Testis (tissue), 3 donors: Measurements from ENCODE around the gene ABCC8. TPM values are rescaled to one million over a fixed set of nuclear protein-coding genes. Genes with fewer than 3 reads are reported as not detected.

Experiments used
- DNase-seq: peaks from one replicate; pipeline ENCODE4 v3.0.0-alpha.2; 2019
- H3K27ac ChIP-seq, 2 donors: fragments of 200-600 bp; sonication (generic); one replicate each; pipeline ENCODE4 v1.5.1; 2019
- H3K27me3 ChIP-seq: fragments of 200-600 bp; sonication (generic); one replicate; pipeline ENCODE4 v1.5.1; 2019
- H3K36me3 ChIP-seq: fragments of 200-600 bp; sonication (generic); one replicate; pipeline ENCODE4 v1.5.1; 2017; ENCODE audit warnings: low read depth; ENCODE audit errors: missing control alignments
- H3K4me1 ChIP-seq: fragments of 200-600 bp; sonication (generic); one replicate; pipeline ENCODE4 v1.5.1; 2019
- H3K4me3 ChIP-seq, 2 donors: fragments of 200-600 bp; sonication (generic); one replicate each; pipeline ENCODE4 v1.5.1; 2017 to 2019
- H3K9me3 ChIP-seq: fragments of 200-600 bp; sonication (generic); one replicate; pipeline ENCODE4 v1.5.1; 2017
- CTCF ChIP-seq, 3 experiments: fragments of 450-650 bp in 2 of 3; fragments of 200-600 bp in 1 of 3; sonication (generic) in 1 of 3; IDR thresholded peaks; one replicate each; pipeline ENCODE4 v1.5.1; 2016 to 2019; ENCODE audit warnings: antibody characterized with exemption in 3 of 3, mild to moderate bottlenecking in 2 of 3, moderate library complexity in 1 of 3
- POLR2A ChIP-seq: fragments of 450-650 bp; IDR thresholded peaks from one replicate; pipeline ENCODE4 v1.6.1; 2017; ENCODE audit warnings: antibody characterized with exemption, mild to moderate bottlenecking, moderate library complexity
- WGBS, 2 donors: methylation state at CpG; one replicate each; pipeline ENCODE4 v1.1.5; 2018; 5-methylcytosine and 5-hydroxymethylcytosine counted together
- intact Hi-C: fragments of 100-400 bp; cut with DNase I; formaldehyde crosslinking; loops from one replicate; pipeline ENCODE4 v1.15.1; 2023; ENCODE audit warnings: low total_unique reads
- polyA plus RNA-seq: library from polyadenylated mRNA; stranded (reverse); fragments of 350-450 nt; fragmentation: Illumina TruSeq; extraction: RNeasy Lipid Tissue Mini Kit (QIAGEN cat#74804); gene quantifications from one replicate; pipeline ENCODE4 v1.2.3, GENCODE V29; 2014; ENCODE audit warnings: low read depth, low replicate concordance; ENCODE audit not compliant: insufficient read depth
- total RNA-seq, 2 donors: library from RNA; depleted of rRNA; stranded (reverse); fragments of >200 nt; gene quantifications; one replicate each; pipeline ENCODE4 v1.2.3, GENCODE V29; 2016

Gene ABCC8
- total and polyA plus RNA-seq, 3 donors from 2014 or later, result 1.5 to 2.2 (median 2.0) TPM

- Histone ChIP-seq H3K27me3 (no peaks in the 10 kb centered on the region), H3K9me3 (no peaks in the 10 kb centered on the region), H3K4me1 (peaks cover 7% of the 10 kb centered on the region), H3K4me3 (no peak overlapping the region), H3K36me3 (no peaks in the 10 kb centered on the region), H3K27ac (no peak overlapping the region)
- 71 to 94% methylated on average over 1 to 2 of the region's 2 CpGs for WGBS, 2 donors
- DNase-seq, result no peak
- TF ChIP-seq CTCF (IDR thresholded peaks at IDR 0.05) (no peak), POLR2A (no peak)
- intact Hi-C loops, result no loop called here
These were observed 68.6 kb downstream of the ABCC8 start for GRCh38 chr11:17408026-17408425.

- intact Hi-C loops, result no loop called here
- 76 to 94% methylated on average over 2 of the region's 2 CpGs for WGBS, 2 donors
- no peak overlapping the region for H3K27ac ChIP-seq
- no peaks in the 10 kb centered on the region for H3K27me3 ChIP-seq
- no peaks in the 10 kb centered on the region for H3K9me3 ChIP-seq
- no peak overlapping the region for H3K4me3 ChIP-seq
- H3K36me3 ChIP-seq, result no peaks in the 10 kb centered on the region
- TF ChIP-seq CTCF (IDR thresholded peaks at IDR 0.05) (no peak), POLR2A (no peak)
- no peak for DNase-seq
- H3K4me1 ChIP-seq, result peaks cover 7% of the 10 kb centered on the region
These were observed 69.1 kb downstream of the ABCC8 start for GRCh38 chr11:17407575-17407974.

- intact Hi-C loops, result no loop called here
- H3K36me3 ChIP-seq, result no peaks in the 10 kb centered on the region
- H3K9me3 ChIP-seq, result no peaks in the 10 kb centered on the region
- H3K4me1 ChIP-seq, result peaks cover 7% of the 10 kb centered on the region
- no peak for TF ChIP-seq POLR2A
- no peak for TF ChIP-seq CTCF (IDR thresholded peaks at IDR 0.05)
- no peak for DNase-seq
- H3K4me3 ChIP-seq, result no peak overlapping the region
- no peaks in the 10 kb centered on the region for H3K27me3 ChIP-seq
- no peak overlapping the region for H3K27ac ChIP-seq
- WGBS, 2 donors, result 93 to 100% methylated on average over 3 to 13 of the region's 13 CpGs
These were observed 69.9 kb downstream of the ABCC8 start for GRCh38 chr11:17406818-17407149.

- 87 to 91% methylated on average over 4 to 8 of the region's 8 CpGs for WGBS, 2 donors
- Histone ChIP-seq H3K4me3 (no peak overlapping the region), H3K36me3 (no peaks in the 10 kb centered on the region), H3K27ac (peak overlapping the region in 1 of 2 donors; percentile 47), H3K4me1 (peaks cover 7% of the 10 kb centered on the region), H3K27me3 (no peaks in the 10 kb centered on the region), H3K9me3 (no peaks in the 10 kb centered on the region)
- no peak for DNase-seq
- intact Hi-C loops, result no loop called here
- no peak for TF ChIP-seq CTCF (IDR thresholded peaks at IDR 0.05)
These were observed 70.4 kb downstream of the ABCC8 start for GRCh38 chr11:17406082-17406817.
